ENCODE data around the gene HOXD13. TPM values are rescaled to one million over a fixed set of nuclear protein-coding genes. Genes with fewer than 3 reads are reported as not detected.

HOXD13 gene
- total and polyA plus RNA-seq, 12 donors = not detected

GRCh38 chr2:176085120-176085788 is 7.3 kb upstream of the HOXD13 start:
- intact Hi-C loops (cut with DNase I) = loop anchor here in 8 of 10 donors (5.0 kb wide), 4 partner anchors 398 to 773 kb away; no protein-coding TSS in a partner anchor
- DNase-seq = no peak
- peaks cover 0 to 63% (median 31%) of the 10 kb centered on the region in 9 donors for H3K4me1 ChIP-seq
- H3K9me3 ChIP-seq = peaks cover 0 to 11% (median 0%) of the 10 kb centered on the region in 11 donors
- H3K36me3 ChIP-seq = peaks cover 0 to 3% (median 0%) of the 10 kb centered on the region in 9 donors
- H3K4me3 ChIP-seq = peak overlapping the region in 1 of 10 donors; percentile 15
- WGBS, 2 donors = 5% methylated on average over 40 of the region's 40 CpGs
- H3K27ac ChIP-seq = no peak overlapping the region
- no peak for ATAC-seq
- H3K27me3 ChIP-seq = peaks cover 77 to 100% (median 100%) of the 10 kb centered on the region in 7 donors
- no peak for TF ChIP-seq CTCF (IDR thresholded peaks at IDR 0.05)

- H3K27ac ChIP-seq = no peak overlapping the region
- peak overlapping the region in 4 of 10 donors; percentile 12 to 25 (median 16) for H3K4me3 ChIP-seq
- peaks cover 0 to 56% (median 31%) of the 10 kb centered on the region in 9 donors for H3K4me1 ChIP-seq
- 2 to 3% methylated on average over 46 of the region's 46 CpGs for WGBS, 2 donors
- H3K9me3 ChIP-seq = peaks cover 0 to 5% (median 0%) of the 10 kb centered on the region in 11 donors
- peaks cover 0 to 3% (median 0%) of the 10 kb centered on the region in 9 donors for H3K36me3 ChIP-seq
- peaks cover 71 to 100% (median 100%) of the 10 kb centered on the region in 7 donors for H3K27me3 ChIP-seq
- ATAC-seq (peak in 6 of 8 donors; percentile 34 to 63 (median 44)), DNase-seq (peak in 1 of 2 donors; percentile 31)
- TF ChIP-seq CTCF (IDR thresholded peaks at IDR 0.05) = peak in 8 of 9 donors; percentile 24 to 63 (median 50)
- intact Hi-C loops (cut with DNase I) = loop anchor here in 8 of 10 donors (2.0 to 5.0 kb wide), 7 partner anchors 395 to 774 kb away; no protein-coding TSS in a partner anchor
These were observed 6.4 kb upstream of the HOXD13 start for GRCh38 chr2:176085861-176086771.

- intact Hi-C loops (cut with DNase I) = loop anchor here in 8 of 10 donors (2.0 to 5.0 kb wide), 7 partner anchors 397 to 775 kb away; no protein-coding TSS in a partner anchor
- H3K36me3 ChIP-seq = no peaks in the 10 kb centered on the region
- H3K27me3 ChIP-seq = peaks cover 69 to 100% (median 100%) of the 10 kb centered on the region in 7 donors
- DNase-seq = no peak
- H3K4me1 ChIP-seq = peaks cover 0 to 44% (median 26%) of the 10 kb centered on the region in 9 donors
- 32 to 34% methylated on average over 29 of the region's 29 CpGs for WGBS, 2 donors
- no peak overlapping the region for H3K27ac ChIP-seq
- H3K9me3 ChIP-seq = no peaks in the 10 kb centered on the region
- ATAC-seq = no peak
- no peak for TF ChIP-seq CTCF (IDR thresholded peaks at IDR 0.05)
- peak overlapping the region in 5 of 10 donors; percentile 5 to 37 (median 28) for H3K4me3 ChIP-seq
These were observed 5.0 kb upstream of the HOXD13 start for GRCh38 chr2:176087330-176088047.

All from heart right ventricle (tissue), 16 donors.